Measurements from ENCODE around the gene SEL1L2. TPM values are rescaled to one million over a fixed set of nuclear protein-coding genes. Genes with fewer than 3 reads are reported as not detected.

SEL1L2 gene
- total RNA-seq, 1 experiment from 2014 or later = not detected

- intact Hi-C loops (cut with micrococcal nuclease; ENCODE audit: unreplicated experiment) = no loop called here
- no peaks in the 10 kb centered on the region for H3K36me3 ChIP-seq (ENCODE audit: insufficient read depth, low read length, poor library complexity, severe bottlenecking)
- BruUV-seq (replicated peaks) = no TSS peak
- POLR2A ChIA-PET (ENCODE audit: low non-redundant PET) = no interaction called here
- TF ChIP-seq CTCF (conservative IDR thresholded peaks at IDR 0.05; ENCODE audit: low read depth, low read length) = no peak
- TF ChIP-seq EZH2 (IDR thresholded peaks at IDR 0.05; ENCODE audit: borderline replicate concordance, low read depth, low read length, poor library complexity, severe bottlenecking) = no peak
- CTCF ChIA-PET = no interaction called here
- DNase-seq (ENCODE audit: low spot score) = no peak
- H3K27ac ChIP-seq (ENCODE audit: low read depth, low read length, poor library complexity, severe bottlenecking) = no peak overlapping the region
- H3K27me3 ChIP-seq (replicated peaks; ENCODE audit: insufficient read depth, low read depth, low read length, poor library complexity) = no peaks in the 10 kb centered on the region
- no peak overlapping the region for H3K4me3 ChIP-seq (ENCODE audit: low read depth, low read length, poor library complexity, severe bottlenecking)
- H3K4me1 ChIP-seq (ENCODE audit: insufficient read depth, low read length, poor library complexity, severe bottlenecking) = no peaks in the 10 kb centered on the region
- H3K9me3 ChIP-seq (ENCODE audit: low read depth, low read length, poor library complexity, severe bottlenecking) = no peaks in the 10 kb centered on the region
Measured at GRCh38 chr20:14030991-14031390, 40.6 kb upstream of the SEL1L2 start.

- Histone ChIP-seq H3K4me1 (ENCODE audit: insufficient read depth, low read length, poor library complexity, severe bottlenecking) (no peaks in the 10 kb centered on the region), H3K27ac (ENCODE audit: low read depth, low read length, poor library complexity, severe bottlenecking) (no peak overlapping the region), H3K4me3 (ENCODE audit: low read depth, low read length, poor library complexity, severe bottlenecking) (no peak overlapping the region), H3K9me3 (ENCODE audit: low read depth, low read length, poor library complexity, severe bottlenecking) (no peaks in the 10 kb centered on the region), H3K27me3 (replicated peaks; ENCODE audit: insufficient read depth, low read depth, low read length, poor library complexity) (no peaks in the 10 kb centered on the region), H3K36me3 (ENCODE audit: insufficient read depth, low read length, poor library complexity, severe bottlenecking) (no peaks in the 10 kb centered on the region)
- TF ChIP-seq EZH2 (IDR thresholded peaks at IDR 0.05; ENCODE audit: borderline replicate concordance, low read depth, low read length, poor library complexity, severe bottlenecking) = no peak
- no TSS peak for BruUV-seq (replicated peaks)
- no peak for DNase-seq (ENCODE audit: low spot score)
- intact Hi-C loops (cut with micrococcal nuclease; ENCODE audit: unreplicated experiment) = no loop called here
- ChIA-PET POLR2A (ENCODE audit: low non-redundant PET) (no interaction called here), CTCF (no interaction called here)
Measured at GRCh38 chr20:14012671-14013070, 22.3 kb upstream of the SEL1L2 start.

- no peak for TF ChIP-seq EZH2 (IDR thresholded peaks at IDR 0.05; ENCODE audit: borderline replicate concordance, low read depth, low read length, poor library complexity, severe bottlenecking)
- TF ChIP-seq CTCF (conservative IDR thresholded peaks at IDR 0.05; ENCODE audit: low read depth, low read length) = no peak
- POLR2A ChIA-PET (ENCODE audit: low non-redundant PET) = no interaction called here
- intact Hi-C loops (cut with micrococcal nuclease; ENCODE audit: unreplicated experiment) = no loop called here
- H3K9me3 ChIP-seq (ENCODE audit: low read depth, low read length, poor library complexity, severe bottlenecking) = no peaks in the 10 kb centered on the region
- no peaks in the 10 kb centered on the region for H3K27me3 ChIP-seq (replicated peaks; ENCODE audit: insufficient read depth, low read depth, low read length, poor library complexity)
- no peak overlapping the region for H3K4me3 ChIP-seq (ENCODE audit: low read depth, low read length, poor library complexity, severe bottlenecking)
- BruUV-seq (replicated peaks) = no TSS peak
- no peak overlapping the region for H3K27ac ChIP-seq (ENCODE audit: low read depth, low read length, poor library complexity, severe bottlenecking)
- no peaks in the 10 kb centered on the region for H3K4me1 ChIP-seq (ENCODE audit: insufficient read depth, low read length, poor library complexity, severe bottlenecking)
- DNase-seq (ENCODE audit: low spot score) = no peak
- no peaks in the 10 kb centered on the region for H3K36me3 ChIP-seq (ENCODE audit: insufficient read depth, low read length, poor library complexity, severe bottlenecking)
- CTCF ChIA-PET = no interaction called here
Measured at GRCh38 chr20:14009208-14009607, 18.8 kb upstream of the SEL1L2 start.

GRCh38 chr20:14005996-14006395, 15.6 kb upstream of the SEL1L2 start:
- no peak for DNase-seq (ENCODE audit: low spot score)
- CTCF ChIA-PET = no interaction called here
- TF ChIP-seq EZH2 (IDR thresholded peaks at IDR 0.05; ENCODE audit: borderline replicate concordance, low read depth, low read length, poor library complexity, severe bottlenecking) (no peak), CTCF (conservative IDR thresholded peaks at IDR 0.05; ENCODE audit: low read depth, low read length) (no peak)
- POLR2A ChIA-PET (ENCODE audit: low non-redundant PET) = no interaction called here
- H3K27ac ChIP-seq (ENCODE audit: low read depth, low read length, poor library complexity, severe bottlenecking) = no peak overlapping the region
- intact Hi-C loops (cut with micrococcal nuclease; ENCODE audit: unreplicated experiment) = no loop called here
- no peaks in the 10 kb centered on the region for H3K36me3 ChIP-seq (ENCODE audit: insufficient read depth, low read length, poor library complexity, severe bottlenecking)
- H3K9me3 ChIP-seq (ENCODE audit: low read depth, low read length, poor library complexity, severe bottlenecking) = no peaks in the 10 kb centered on the region
- no peaks in the 10 kb centered on the region for H3K27me3 ChIP-seq (replicated peaks; ENCODE audit: insufficient read depth, low read depth, low read length, poor library complexity)
- H3K4me3 ChIP-seq (ENCODE audit: low read depth, low read length, poor library complexity, severe bottlenecking) = no peak overlapping the region
- H3K4me1 ChIP-seq (ENCODE audit: insufficient read depth, low read length, poor library complexity, severe bottlenecking) = no peaks in the 10 kb centered on the region
- no TSS peak for BruUV-seq (replicated peaks)

Measured in A673 (cell line).